GM10248 (cell line): ENCODE results near the gene FAM50A.

Experiments
- CTCF ChIA-PET: fragments of 300-600 bp; sonication (Branson Sonifier 250); formaldehyde crosslinking; extraction: SDS; loops from one replicate; lab custom pipeline; 2021; ENCODE audit warnings: antibody characterized with exemption; lab: Yijun Ruan, JAX
- POLR2A ChIA-PET: fragments of 350-650 bp; sonication (Branson Sonifier 250); formaldehyde crosslinking; extraction: SDS; loops from one replicate; lab custom pipeline; 2020; ENCODE audit warnings: antibody characterized with exemption; lab: Yijun Ruan, JAX
- DNase-seq: peaks from one replicate; pipeline ENCODE4 v3.0.0; 2012; ENCODE audit errors: extremely low spot score
- TF ChIP-seq, protein P1 (sequence below): IDR thresholded peaks from 2 replicates; pipeline ENCODE4 v1.5.1; 2012; ENCODE audit warnings: mild to moderate bottlenecking, low read depth; ENCODE audit errors: extremely low read depth, missing control alignments, control extremely low read depth

The FAM50A gene

DNA sequence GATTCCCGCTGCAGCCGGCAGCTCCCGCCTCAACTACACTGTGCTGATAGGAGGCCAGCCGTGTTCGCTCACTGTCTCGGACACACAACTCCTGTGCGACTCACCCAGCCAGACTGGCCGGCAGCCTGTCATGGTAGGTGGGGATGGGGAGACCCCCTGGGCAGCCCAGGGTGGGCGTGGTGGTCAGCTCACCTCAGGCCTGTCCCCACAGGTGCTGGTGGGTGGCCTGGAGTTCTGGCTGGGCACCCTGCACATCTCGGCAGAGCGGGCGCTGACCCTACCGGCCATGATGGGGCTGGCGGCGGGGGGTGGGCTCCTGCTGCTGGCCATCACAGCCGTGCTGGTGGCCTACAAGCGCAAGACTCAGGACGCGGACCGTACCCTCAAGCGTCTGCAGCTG is 23.6 kb downstream of the FAM50A start:
- POLR2A ChIA-PET, result no interaction called here
- CTCF ChIA-PET, result interaction anchor here (1.5 kb wide), 1 partner anchor 28 kb away, joined by 4 read pairs; no protein-coding TSS in a partner anchor
- DNase-seq, result no peak
- TF ChIP-seq, protein P1, sequence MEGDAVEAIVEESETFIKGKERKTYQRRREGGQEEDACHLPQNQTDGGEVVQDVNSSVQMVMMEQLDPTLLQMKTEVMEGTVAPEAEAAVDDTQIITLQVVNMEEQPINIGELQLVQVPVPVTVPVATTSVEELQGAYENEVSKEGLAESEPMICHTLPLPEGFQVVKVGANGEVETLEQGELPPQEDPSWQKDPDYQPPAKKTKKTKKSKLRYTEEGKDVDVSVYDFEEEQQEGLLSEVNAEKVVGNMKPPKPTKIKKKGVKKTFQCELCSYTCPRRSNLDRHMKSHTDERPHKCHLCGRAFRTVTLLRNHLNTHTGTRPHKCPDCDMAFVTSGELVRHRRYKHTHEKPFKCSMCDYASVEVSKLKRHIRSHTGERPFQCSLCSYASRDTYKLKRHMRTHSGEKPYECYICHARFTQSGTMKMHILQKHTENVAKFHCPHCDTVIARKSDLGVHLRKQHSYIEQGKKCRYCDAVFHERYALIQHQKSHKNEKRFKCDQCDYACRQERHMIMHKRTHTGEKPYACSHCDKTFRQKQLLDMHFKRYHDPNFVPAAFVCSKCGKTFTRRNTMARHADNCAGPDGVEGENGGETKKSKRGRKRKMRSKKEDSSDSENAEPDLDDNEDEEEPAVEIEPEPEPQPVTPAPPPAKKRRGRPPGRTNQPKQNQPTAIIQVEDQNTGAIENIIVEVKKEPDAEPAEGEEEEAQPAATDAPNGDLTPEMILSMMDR, result no peak

DNA sequence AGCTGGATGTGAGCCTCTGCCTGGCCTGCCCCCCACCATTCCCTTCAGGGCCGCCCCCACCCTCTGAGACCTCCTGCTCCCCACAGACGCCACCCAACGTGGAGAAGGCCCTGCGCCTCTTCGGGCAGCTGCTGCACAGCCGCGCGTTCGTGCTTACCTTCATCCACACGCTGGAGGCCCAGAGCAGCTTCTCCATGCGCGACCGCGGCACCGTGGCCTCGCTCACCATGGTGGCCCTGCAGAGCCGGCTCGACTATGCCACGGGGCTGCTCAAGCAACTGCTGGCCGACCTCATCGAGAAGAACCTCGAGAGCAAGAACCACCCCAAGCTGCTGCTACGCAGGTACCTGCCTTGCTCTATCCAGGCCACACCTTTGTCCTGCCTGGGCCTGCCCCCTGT is 24.3 kb downstream of the FAM50A start:
- TF ChIP-seq, protein P1, result no peak
- CTCF ChIA-PET, result interaction anchor here (1.5 kb wide), 1 partner anchor 28 kb away, joined by 4 read pairs; no protein-coding TSS in a partner anchor
- POLR2A ChIA-PET, result no interaction called here
- DNase-seq, result no peak

DNA sequence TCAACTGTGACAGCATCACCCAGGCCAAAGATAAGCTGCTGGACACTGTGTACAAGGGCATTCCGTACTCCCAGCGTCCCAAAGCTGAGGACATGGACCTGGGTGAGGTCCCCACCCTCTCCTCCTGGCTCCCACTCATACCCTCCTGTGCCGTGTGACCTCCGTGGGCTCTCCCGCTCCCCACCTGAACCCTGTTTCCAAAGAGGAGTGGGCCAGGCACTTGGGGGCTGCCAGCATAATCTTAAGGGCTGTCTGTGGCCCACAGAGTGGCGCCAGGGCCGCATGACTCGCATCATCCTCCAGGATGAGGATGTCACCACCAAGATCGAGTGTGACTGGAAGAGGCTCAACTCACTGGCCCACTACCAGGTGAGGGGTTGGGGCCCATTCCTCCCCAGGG is 25.2 kb downstream of the FAM50A start:
- DNase-seq, result no peak
- TF ChIP-seq, protein P1, result no peak
- POLR2A ChIA-PET, result no interaction called here
- CTCF ChIA-PET, result no interaction called here

DNA sequence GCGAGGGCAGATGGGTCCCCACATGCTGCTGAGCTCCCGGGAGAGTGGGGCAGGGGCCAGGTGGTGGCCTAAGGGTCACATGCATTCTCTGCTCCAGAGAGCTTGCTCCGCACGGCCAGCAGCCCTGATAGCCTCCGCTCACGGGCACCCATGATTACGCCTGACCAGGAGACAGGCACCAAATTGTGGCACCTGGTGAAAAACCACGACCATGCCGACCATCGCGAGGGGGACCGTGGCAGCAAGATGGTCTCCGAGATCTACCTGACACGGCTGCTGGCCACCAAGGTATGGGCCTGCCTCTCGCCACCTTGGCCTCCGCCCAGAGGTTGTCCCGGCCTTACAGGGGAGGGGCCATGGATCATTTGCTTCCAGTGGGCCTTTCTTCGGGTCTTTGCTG is 25.9 kb downstream of the FAM50A start:
- ChIA-PET CTCF (no interaction called here), POLR2A (no interaction called here)
- DNase-seq, result no peak
- TF ChIP-seq, protein P1, result no peak

DNA sequence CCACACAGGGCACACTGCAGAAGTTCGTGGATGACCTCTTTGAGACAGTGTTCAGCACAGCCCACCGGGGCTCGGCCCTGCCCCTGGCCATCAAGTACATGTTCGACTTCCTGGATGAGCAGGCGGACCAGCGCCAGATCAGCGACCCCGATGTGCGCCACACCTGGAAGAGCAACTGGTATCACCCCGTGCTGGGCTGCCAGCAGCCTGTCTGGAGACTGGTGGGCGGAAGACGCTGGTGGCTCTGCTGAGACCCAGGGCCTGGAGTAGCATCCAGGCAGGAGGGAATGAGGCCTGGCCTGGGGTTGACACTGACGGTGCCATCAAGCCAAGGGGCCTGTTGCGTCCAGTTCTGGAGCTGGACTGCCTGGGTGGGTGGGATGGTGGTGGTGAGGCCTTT is 26.5 kb downstream of the FAM50A start:
- CTCF ChIA-PET, result no interaction called here

DNA sequence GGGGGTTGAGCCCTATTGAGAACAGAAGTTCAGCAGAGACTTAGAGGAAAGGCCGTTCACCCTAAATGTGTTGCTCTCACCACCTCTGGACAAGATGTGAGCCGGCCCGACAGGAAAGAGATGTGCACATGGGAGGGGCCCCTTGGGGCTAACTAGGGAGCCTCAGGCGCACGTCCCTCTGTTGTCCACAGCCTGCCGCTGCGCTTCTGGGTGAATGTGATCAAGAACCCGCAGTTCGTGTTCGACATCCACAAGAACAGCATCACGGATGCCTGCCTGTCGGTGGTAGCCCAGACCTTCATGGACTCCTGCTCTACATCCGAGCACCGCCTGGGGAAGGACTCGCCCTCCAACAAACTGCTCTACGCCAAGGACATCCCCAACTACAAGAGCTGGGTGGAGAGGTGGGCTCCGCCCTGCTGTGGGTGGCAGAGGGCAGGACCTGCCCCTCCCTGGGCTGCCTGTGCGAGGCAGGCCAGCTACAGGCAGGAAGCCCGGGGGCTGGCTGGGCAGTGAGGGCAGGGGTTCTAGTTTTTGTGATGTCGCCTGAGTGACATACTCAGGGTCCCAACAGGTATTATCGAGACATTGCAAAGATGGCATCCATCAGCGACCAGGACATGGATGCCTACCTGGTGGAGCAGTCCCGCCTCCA is 27.1 kb downstream of the FAM50A start:
- DNase-seq, result no peak
- ChIA-PET POLR2A (interaction anchor here (0.6 kb wide), 1 partner anchor 581 kb away, joined by 3 read pairs; no protein-coding TSS in a partner anchor), CTCF (no interaction called here)
- TF ChIP-seq, protein P1, result no peak

More for the DNA sequence above, 26.5 kb downstream of the FAM50A start:
- DNase-seq, result no peak
- POLR2A ChIA-PET, result interaction anchor here (0.6 kb wide), 1 partner anchor 580 kb away, joined by 3 read pairs; no protein-coding TSS in a partner anchor
- TF ChIP-seq, protein P1, result no peak
